ENCODE data around the gene SLC28A1.
"Not testable (repeated sequence)": the region's sequence is repeated elsewhere in the genome, so short reads cannot be mapped to it uniquely, and the experiment has no call there.

The SLC28A1 gene

DNA sequence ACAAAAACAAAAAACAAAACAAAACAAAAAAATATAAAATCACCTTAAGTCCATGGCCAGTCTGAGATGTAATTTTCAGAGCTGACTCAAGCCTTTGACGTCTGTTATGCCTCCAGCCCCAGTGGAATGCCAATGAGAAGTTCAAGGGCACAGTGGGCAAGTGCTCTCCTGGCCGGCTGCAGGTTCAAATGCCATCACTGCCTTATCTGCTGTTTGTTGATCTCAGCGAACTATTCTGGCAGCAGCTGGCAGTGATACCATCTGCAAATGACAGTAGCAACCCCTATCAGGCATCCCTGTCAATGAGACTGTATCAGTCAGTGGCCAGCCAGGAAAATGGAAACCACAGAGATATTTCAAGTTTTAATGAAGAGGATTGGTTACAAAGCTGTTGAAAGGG, 86.4 kb downstream of the SLC28A1 start:
- no peak for DNase-seq (ENCODE audit: low spot score)

GRCh38 chr15:84973492-84974460, 89.3 kb downstream of the SLC28A1 start:
- no peak for DNase-seq (ENCODE audit: low spot score)

DNA sequence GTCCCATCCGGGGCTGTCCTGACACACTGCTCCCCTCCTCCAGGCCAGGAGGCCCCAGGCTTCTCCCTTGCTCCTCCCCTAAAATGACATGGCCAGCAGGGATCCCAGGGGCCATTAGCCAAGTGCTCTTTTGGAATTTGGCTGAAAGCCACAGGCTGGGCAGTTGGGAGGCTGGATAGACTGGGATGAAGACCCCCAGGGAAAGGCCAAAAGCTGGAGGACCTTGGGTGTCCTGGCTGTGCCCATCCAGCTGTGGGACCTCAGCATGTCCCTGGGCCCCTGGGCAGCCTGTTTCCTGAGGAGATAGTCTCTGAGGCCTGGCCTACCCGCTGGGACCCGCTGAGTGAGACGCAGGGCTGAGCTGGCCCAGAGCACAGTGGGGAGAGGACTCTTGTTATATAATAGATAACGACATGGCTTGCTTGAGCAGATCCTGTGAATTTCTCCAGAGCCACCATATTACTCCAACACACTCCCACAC, 91.4 kb downstream of the SLC28A1 start:
- no peak for DNase-seq (ENCODE audit: low spot score)

GRCh38 chr15:84976746-84977345, 92.4 kb downstream of the SLC28A1 start:
- DNase-seq (ENCODE audit: low spot score) = no peak

GRCh38 chr15:84979651-84980050, 95.2 kb downstream of the SLC28A1 start:
- DNase-seq (ENCODE audit: low spot score) = no peak

DNA sequence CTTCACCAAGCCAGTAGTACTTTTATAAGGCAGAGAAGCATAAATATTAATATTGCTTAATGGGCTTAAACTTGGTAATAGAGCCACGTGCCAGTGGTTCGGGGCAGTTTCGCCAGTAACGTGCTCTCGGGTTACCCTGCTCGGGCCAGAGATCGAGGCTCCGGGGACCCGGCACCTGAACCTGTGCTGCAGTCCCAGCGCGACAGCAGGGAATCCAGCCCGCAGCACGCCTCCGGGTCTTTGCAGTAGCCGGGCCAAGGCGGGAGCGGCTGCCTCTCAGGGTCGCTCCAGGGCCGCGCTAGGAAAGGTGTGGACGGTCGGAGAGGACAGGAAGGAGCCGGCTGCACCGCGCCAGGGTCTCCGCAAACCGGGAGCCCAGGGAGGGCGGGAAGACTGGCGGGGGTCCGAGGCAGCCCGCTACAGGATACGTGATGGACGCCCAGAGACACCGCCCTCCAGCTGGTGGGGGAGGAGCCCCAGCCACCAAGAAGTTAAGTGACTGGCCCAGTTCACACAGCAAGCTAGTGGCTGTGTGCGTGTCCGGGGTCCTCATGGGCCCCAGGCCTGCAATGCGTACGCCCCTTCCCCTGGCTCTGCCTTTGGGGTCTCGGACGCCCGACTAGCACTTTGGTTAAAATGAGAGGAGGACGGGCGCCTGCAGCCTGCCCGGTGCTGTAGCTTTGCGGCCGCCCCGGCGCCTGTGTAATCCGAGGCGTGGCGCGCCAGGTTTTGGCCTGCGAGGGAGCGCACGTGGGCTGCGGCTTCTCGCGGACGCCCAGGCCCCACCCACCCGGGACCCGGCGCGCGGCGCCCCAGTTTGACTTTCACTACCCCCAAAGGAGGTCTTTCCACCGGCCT, 96.0 kb downstream of the SLC28A1 start:
- peak; percentile 86 for DNase-seq (ENCODE audit: low spot score)

GRCh38 chr15:84981054-84981710, 96.7 kb downstream of the SLC28A1 start:
- DNase-seq (ENCODE audit: low spot score) = peak; percentile 100

DNA sequence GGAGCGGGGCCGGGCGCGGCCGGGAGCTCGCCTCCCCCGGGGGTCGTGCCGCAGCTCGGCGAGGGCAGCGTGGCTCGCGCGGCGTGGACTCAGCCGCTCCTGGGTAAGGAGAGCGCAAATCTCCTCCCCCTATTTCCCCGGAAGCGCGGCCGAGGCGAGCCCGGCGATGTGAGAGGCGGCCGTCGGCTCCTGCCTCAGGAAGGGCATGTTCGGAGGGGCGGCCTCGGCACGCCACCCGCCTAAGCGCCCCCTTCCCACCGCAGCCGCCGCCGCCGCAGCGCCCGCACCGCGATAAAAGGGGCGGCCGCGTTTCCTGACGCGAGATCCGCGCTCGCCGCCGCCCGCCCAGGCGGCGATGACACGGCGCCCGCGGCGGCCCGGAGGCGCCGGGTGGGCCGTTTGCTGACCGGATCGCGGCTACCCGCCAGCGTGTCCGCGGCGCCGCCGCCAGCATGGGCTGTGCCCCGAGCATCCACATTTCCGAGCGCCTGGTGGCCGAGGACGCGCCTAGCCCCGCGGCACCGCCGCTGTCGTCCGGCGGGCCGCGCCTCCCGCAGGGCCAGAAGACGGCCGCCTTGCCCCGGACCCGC, 97.3 kb downstream of the SLC28A1 start, which contains the start of gene PDE8A:
Gene PDE8A (plus strand): TSS at position 146 of the 590 bp plus-strand sequence. CDS start 307 bp downstream, at position 453.
- DNase-seq (ENCODE audit: low spot score) = peak; percentile 78

DNA sequence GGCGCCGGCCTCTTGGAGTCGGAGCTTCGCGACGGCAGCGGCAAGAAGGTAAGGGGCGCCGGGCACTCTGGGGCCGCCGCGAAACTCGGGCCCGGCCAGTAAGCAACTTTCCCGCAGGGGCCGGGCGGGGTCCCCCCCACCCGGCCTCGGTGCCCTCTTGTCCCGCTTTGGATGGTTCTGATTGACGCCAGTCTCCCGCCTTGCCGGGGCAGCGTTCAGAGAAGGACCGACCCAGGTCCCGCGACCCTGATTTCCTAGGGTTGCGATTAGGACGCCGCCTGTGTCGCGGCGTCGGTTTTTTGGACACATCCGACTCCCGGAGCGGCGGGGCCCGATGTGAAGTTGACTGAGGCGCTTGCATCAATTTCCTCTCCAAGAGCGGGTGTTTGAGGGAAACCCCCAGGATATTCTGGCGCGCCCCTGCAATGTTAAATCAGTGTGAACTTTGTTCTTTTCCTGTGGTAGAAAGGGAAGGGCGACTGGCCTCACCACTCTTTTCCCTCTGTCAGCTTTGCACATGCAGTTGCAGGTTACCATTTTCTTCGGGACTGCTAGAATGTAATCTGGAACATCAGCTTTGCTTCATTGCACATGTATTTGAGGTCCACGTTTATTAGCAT, 97.9 kb downstream of the SLC28A1 start:
- no peak for DNase-seq (ENCODE audit: low spot score)

- DNase-seq (ENCODE audit: low spot score) = no peak
Observed at GRCh38 chr15:84983294-84983693, 98.8 kb downstream of the SLC28A1 start.

DNA sequence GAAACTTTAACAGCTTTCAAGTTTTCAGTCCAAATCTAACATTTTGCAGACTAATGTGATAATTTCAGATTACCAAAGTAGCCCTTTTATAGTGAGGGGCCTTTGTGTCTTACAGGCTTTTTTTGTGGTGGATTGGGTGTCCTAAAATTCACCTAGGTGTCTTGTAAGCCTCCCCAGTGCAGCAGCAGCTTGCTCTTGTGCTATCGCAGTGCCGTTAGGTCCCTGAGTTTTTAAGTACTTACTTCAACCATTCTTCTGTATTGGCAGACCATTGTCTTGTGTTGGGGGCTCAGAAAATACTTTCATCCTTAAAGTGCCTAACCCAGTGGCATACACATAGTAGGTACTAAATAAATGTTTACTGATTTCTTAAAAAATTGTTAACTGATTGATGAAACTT, 99.2 kb downstream of the SLC28A1 start:
- no peak for DNase-seq (ENCODE audit: low spot score)

DNA sequence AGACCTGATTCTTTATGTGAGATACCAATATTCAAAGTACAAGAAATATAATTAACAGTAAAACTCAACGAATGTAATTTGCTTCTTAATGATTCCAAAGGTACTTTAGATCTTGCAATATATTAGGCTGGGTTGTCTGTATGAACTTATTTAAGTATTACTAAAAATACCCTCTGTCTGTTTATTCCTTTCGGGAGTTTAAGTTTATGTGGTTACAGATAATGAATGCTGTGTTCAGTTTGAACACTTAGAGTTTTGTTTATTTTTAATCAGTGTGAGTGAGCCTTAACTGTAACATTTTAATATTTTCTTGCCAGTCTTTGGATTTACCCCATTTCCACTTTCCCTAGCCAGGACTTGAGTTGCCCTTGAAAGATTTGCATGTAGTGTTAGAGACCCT, 100.7 kb downstream of the SLC28A1 start:
- no peak for DNase-seq (ENCODE audit: low spot score)

DNA sequence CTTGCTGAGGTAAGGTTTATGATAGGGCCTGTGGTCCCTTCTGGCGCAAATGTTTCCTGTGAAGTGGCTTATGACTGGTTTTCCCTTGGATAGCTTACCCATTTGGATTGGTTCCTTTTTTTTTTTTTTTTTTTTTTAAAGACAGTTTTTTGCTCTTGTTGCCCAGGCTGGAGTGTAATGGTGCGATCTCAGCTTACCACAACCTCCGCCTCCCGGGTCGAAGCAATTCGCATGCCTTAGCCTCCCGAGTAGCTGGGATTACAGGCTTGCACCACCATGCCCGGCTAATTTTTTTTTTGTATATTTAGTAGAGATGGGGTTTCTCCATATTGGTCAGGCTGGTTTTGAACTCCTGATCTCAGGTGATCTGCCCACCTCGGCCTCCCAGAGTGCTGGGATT, 102.9 kb downstream of the SLC28A1 start:
- not testable (repeated sequence) for DNase-seq (ENCODE audit: low spot score)

- no peak for DNase-seq (ENCODE audit: low spot score)
Observed at GRCh38 chr15:84987949-84988624, 103.6 kb downstream of the SLC28A1 start.

DNA sequence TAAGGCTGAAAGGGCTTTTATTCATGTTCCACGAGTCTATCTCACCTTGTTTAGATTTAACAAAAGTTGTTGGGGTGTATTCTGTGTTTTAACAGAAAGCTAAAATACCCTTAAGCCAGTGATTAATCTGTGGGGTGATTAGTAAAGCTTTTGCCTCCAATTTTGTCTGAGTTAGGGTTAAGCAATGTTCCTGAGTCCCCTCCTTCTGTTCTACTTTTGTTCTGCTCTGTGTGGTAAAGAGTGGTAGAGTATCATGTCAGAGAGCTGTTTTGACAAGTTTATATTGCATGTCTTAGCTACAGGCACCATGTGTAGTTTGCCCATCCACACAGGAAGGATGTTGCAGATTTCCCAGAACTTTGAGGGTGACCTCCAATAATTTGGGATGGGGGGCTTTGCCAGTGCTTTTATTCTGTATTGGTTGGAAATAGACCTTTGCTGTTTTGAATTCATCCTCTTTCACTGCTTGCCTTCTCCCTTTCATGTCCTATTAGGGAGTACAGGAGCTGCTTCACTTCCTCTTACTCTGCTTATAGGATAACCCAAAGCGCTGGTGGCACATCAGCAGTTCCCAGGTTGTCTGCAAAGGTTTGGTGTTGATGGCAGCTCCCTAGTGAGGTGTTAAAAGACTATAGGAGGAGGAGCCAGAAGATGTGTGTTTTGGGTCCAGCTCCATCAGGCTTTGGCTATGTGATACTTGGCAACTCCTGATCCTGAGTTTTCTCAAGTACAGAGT, 104.6 kb downstream of the SLC28A1 start:
- DNase-seq (ENCODE audit: low spot score) = no peak

DNA sequence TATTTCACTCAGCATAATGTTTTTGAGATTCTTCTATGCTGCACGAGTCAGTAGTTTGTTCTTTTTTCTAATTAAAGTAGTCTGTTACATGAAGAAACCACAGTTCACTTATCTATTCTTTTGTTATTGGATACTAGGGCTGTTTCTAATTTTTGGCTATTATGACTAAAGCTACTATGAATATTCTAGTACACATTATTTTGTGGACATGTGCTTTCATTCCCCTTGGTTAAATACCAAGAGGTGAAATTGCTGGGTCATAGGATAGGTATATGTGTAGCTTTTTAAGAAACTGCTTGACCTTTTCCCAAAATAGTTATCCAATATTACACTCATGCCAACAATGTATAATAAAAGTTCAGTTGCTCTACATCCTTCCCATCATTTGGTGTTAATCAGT, 106.0 kb downstream of the SLC28A1 start:
- DNase-seq (ENCODE audit: low spot score) = no peak

DNA sequence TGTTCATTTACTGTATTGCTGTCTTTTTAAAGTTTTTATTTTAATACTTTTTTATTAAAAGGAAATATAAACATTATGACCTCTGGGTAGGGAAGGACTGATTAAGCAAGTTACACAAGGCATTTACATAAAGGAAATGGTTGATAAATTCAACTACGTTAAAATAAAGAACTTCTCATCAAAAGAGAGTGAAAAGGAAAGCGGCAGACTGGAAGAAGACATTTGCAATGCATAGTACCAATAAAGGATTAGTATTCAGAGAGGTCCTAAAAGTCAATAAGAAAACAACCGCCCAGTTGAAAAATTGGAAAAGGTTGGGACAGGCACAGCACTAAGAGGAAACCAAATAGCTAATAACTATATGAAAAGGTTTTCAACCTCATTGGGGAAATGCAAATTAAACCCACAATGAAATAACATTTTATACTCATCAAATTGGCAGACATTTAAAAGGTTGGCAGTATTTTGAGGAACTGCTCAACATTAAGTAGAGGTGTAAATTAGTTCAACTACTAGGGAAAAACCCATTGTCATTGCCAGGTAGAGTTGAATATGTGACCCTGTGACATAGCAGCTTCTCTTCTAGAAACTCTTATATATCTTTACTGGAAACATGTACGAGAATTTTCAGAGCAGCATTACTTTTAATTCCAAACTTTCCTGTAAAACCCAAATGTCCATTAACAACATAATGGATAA, 106.7 kb downstream of the SLC28A1 start:
- DNase-seq (ENCODE audit: low spot score) = no peak

GRCh38 chr15:84992157-84992944, 107.9 kb downstream of the SLC28A1 start:
- DNase-seq (ENCODE audit: low spot score) = peak; percentile 65
